Activated CD8-positive, alpha-beta T cell treated with anti-CD3 and anti-CD28 coated beads, Interleukin-2, amount 10 ng/mL, durations not matched to agents 7 days and 5 days (primary cell): ENCODE results near the gene SECISBP2L. TPM values are rescaled to one million over a fixed set of nuclear protein-coding genes. Genes with fewer than 3 reads are reported as not detected.

ENCODE experiments used
- ATAC-seq: fragments of 150-1000 bp; cut with Tn5 transposase; one replicate; pipeline ENCODE4 v1.10.0; 2021; ENCODE audit warnings: moderate library complexity
- CTCF ChIA-PET: fragments of 350-600 bp; sonication (Branson Sonifier 250); formaldehyde crosslinking; loops from one replicate; lab custom pipeline; 2021; ENCODE audit warnings: antibody characterized with exemption; lab: Charles Lee
- POLR2A ChIA-PET: fragments of 350-600 bp; sonication (Branson Sonifier 250); formaldehyde crosslinking; loops from one replicate; lab custom pipeline; 2021; ENCODE audit warnings: antibody characterized with exemption; lab: Charles Lee
- DNase-seq: peaks from one replicate; pipeline ENCODE4 v3.0.0-alpha.2; 2020
- H3K27ac Mint-ChIP-seq: one replicate; pipeline ENCODE4 v1.8.0; 2021; ENCODE audit warnings: mild to moderate bottlenecking, mixed read lengths
- H3K27me3 Mint-ChIP-seq: one replicate; pipeline ENCODE4 v1.8.0; 2021; ENCODE audit warnings: low read depth, mixed read lengths
- H3K36me3 Mint-ChIP-seq: one replicate; pipeline ENCODE4 v1.8.0; 2021; ENCODE audit warnings: low read depth, mixed read lengths
- H3K4me1 Mint-ChIP-seq: one replicate; pipeline ENCODE4 v1.8.0; 2021; ENCODE audit warnings: low read depth, mixed read lengths
- H3K4me3 Mint-ChIP-seq: one replicate; pipeline ENCODE4 v1.8.0; 2021; ENCODE audit warnings: mild to moderate bottlenecking, mixed read lengths
- H3K9me3 Mint-ChIP-seq: one replicate; pipeline ENCODE4 v1.8.0; 2022; ENCODE audit warnings: mixed read lengths; ENCODE audit not compliant: insufficient read depth
- total RNA-seq, 2 experiments: library from RNA; stranded (reverse); gene quantifications; one replicate each; pipeline ENCODE4 v1.2.3, GENCODE V29; 2021

SECISBP2L gene
- total RNA-seq, 2 experiments from 2014 or later, result 28.3 to 29.2 TPM

DNA sequence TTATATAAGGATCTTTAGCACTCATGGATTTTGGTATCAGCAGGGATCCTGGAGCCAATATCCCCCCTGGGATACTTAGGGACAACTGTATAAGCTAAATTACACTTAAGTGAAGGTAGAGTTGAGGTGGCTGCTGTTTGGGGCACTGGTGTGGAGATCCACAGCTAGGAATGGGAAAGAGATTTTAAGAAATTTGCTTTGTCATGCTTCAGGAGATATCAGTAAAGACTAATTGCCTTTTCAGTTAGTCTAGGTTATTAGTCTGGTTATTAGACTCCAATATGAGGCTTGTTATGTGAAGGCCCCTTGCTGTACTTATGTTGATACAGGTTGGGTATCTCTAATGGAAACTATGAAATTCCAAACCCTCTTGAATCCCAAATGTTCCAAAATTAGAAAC lies 1.2 kb upstream of the SECISBP2L start:
- Mint-ChIP-seq H3K9me3 (no peaks in the 10 kb centered on the region), H3K4me3 (no peak overlapping the region), H3K27me3 (no peaks in the 10 kb centered on the region), H3K27ac (no peak overlapping the region), H3K4me1 (peaks cover 19% of the 10 kb centered on the region), H3K36me3 (no peaks in the 10 kb centered on the region)
- ChIA-PET POLR2A (interaction anchor here (1.1 to 2.0 kb wide), 2 partner anchors 82 to 169 kb away, joined by 3 to 17 read pairs; partner anchors contain the start of gene EID1), CTCF (interaction anchor here (0.8 to 3.4 kb wide), 7 partner anchors 9 to 424 kb away, joined by 3 to 15 read pairs (median 5); partner anchors contain the start of gene EID1)
- ATAC-seq, result no peak
- no peak for DNase-seq

GRCh38 chr15:49045751-49046219 lies 461 bp downstream of the SECISBP2L start:
- CTCF ChIA-PET, result interaction anchor here (0.9 to 3.4 kb wide), 10 partner anchors 11 to 426 kb away, joined by 3 to 15 read pairs (median 6); partner anchors contain the start of gene EID1
- peak; percentile 16 for ATAC-seq
- Mint-ChIP-seq H3K9me3 (no peaks in the 10 kb centered on the region), H3K4me1 (peaks cover 24% of the 10 kb centered on the region), H3K27ac (peak overlapping the region; percentile 84), H3K36me3 (no peaks in the 10 kb centered on the region), H3K27me3 (no peaks in the 10 kb centered on the region), H3K4me3 (peak overlapping the region; percentile 94)
- POLR2A ChIA-PET, result interaction anchor here (0.6 to 2.2 kb wide), 5 partner anchors 83 to 446 kb away, joined by 3 to 17 read pairs (median 4); partner anchors contain the start of genes COPS2 and EID1
- DNase-seq, result no peak

GRCh38 chr15:49044766-49045606 lies 1.3 kb downstream of the SECISBP2L start:
- Mint-ChIP-seq H3K27me3 (no peaks in the 10 kb centered on the region), H3K4me1 (peaks cover 24% of the 10 kb centered on the region), H3K9me3 (no peaks in the 10 kb centered on the region), H3K36me3 (no peaks in the 10 kb centered on the region), H3K4me3 (peak overlapping the region; percentile 94), H3K27ac (peak overlapping the region; percentile 84)
- CTCF ChIA-PET, result interaction anchor here (0.9 to 3.4 kb wide), 6 partner anchors 24 to 427 kb away, joined by 3 to 15 read pairs (median 7); partner anchors contain the start of gene EID1
- DNase-seq, result no peak
- ATAC-seq, result no peak
- POLR2A ChIA-PET, result interaction anchor here (1.5 to 2.2 kb wide), 2 partner anchors 109 to 111 kb away, joined by 4 to 8 read pairs; partner anchors contain the start of gene COPS2

- H3K27me3 Mint-ChIP-seq, result no peaks in the 10 kb centered on the region
- H3K36me3 Mint-ChIP-seq, result no peaks in the 10 kb centered on the region
- H3K27ac Mint-ChIP-seq, result no peak overlapping the region
- no peak overlapping the region for H3K4me3 Mint-ChIP-seq
- peaks cover 26% of the 10 kb centered on the region for H3K4me1 Mint-ChIP-seq
- ATAC-seq, result no peak
- POLR2A ChIA-PET, result no interaction called here
- DNase-seq, result no peak
- CTCF ChIA-PET, result interaction anchor here (3.4 kb wide), 1 partner anchor 68 kb away, joined by 15 read pairs; no protein-coding TSS in a partner anchor
- no peaks in the 10 kb centered on the region for H3K9me3 Mint-ChIP-seq
These were observed 2.2 kb downstream of the SECISBP2L start for GRCh38 chr15:49044002-49044401.

DNA sequence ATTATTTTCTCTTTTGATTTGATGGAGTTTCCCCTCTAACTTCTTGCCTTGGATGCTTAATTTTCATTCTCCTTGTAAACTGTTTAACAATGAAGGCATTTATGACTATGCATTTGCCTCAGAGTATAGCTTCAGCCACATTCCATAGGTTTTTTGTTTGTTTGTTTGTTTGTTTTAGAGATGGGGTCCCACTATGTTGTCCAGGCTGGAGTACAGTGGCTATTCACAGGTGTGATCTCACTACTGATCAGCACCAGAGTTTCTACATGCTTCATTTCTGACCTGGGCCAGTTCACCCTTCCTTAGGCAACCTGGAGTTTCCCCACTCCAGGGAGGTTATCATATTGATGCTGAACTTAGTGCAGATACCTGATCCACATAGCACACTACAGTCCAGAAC lies 4.1 kb downstream of the SECISBP2L start:
- H3K4me3 Mint-ChIP-seq, result no peak overlapping the region
- H3K4me1 Mint-ChIP-seq, result peaks cover 26% of the 10 kb centered on the region
- no peaks in the 10 kb centered on the region for H3K9me3 Mint-ChIP-seq
- ChIA-PET POLR2A (interaction anchor here (0.8 kb wide), 1 partner anchor 27 kb away, joined by 3 read pairs; no protein-coding TSS in a partner anchor), CTCF (interaction anchor here (0.8 kb wide), 1 partner anchor 181 kb away, joined by 3 read pairs; no protein-coding TSS in a partner anchor)
- no peak overlapping the region for H3K27ac Mint-ChIP-seq
- peaks cover 1% of the 10 kb centered on the region for H3K36me3 Mint-ChIP-seq
- ATAC-seq (no peak), DNase-seq (no peak)
- H3K27me3 Mint-ChIP-seq, result no peaks in the 10 kb centered on the region

GRCh38 chr15:49041426-49041825 lies 4.8 kb downstream of the SECISBP2L start:
- ATAC-seq (no peak), DNase-seq (no peak)
- POLR2A ChIA-PET, result interaction anchor here (0.8 kb wide), 1 partner anchor 27 kb away, joined by 3 read pairs; no protein-coding TSS in a partner anchor
- Mint-ChIP-seq H3K36me3 (peaks cover 7% of the 10 kb centered on the region), H3K4me3 (no peak overlapping the region), H3K4me1 (peaks cover 23% of the 10 kb centered on the region), H3K27me3 (no peaks in the 10 kb centered on the region), H3K27ac (no peak overlapping the region), H3K9me3 (no peaks in the 10 kb centered on the region)
- CTCF ChIA-PET, result interaction anchor here (0.8 kb wide), 1 partner anchor 66 kb away, joined by 3 read pairs; no protein-coding TSS in a partner anchor

GRCh38 chr15:49040151-49040550 lies 6.1 kb downstream of the SECISBP2L start:
- POLR2A ChIA-PET, result no interaction called here
- no peaks in the 10 kb centered on the region for H3K27me3 Mint-ChIP-seq
- peaks cover 12% of the 10 kb centered on the region for H3K36me3 Mint-ChIP-seq

DNA sequence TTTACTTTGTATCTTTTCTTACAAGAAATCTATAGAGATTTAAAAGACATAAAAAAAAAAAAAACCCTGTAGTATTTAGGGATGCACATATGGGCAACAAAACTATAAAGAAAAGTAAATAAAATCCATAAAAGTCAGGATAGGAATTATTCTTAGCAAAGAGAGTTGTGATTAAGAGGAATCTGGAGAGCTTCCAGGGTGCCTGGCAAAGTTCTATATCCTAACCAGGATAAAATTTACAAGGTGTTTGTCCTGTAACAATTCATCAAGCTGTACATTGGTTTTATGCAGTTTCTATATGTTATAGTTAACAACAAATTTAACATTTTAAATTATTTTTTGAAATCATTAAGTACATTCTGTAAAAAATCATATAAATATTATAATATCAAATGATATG lies 7.9 kb downstream of the SECISBP2L start:
- peaks cover 12% of the 10 kb centered on the region for H3K36me3 Mint-ChIP-seq
- H3K27ac Mint-ChIP-seq, result no peak overlapping the region
- H3K27me3 Mint-ChIP-seq, result no peaks in the 10 kb centered on the region
- no peak overlapping the region for H3K4me3 Mint-ChIP-seq
- ATAC-seq, result no peak
- H3K4me1 Mint-ChIP-seq, result peaks cover 11% of the 10 kb centered on the region
- DNase-seq, result no peak
- CTCF ChIA-PET, result interaction anchor here (2.5 kb wide), 1 partner anchor 63 kb away, joined by 13 read pairs; no protein-coding TSS in a partner anchor
- POLR2A ChIA-PET, result no interaction called here
- no peaks in the 10 kb centered on the region for H3K9me3 Mint-ChIP-seq

More at GRCh38 chr15:49040151-49040550, 6.1 kb downstream of the SECISBP2L start:
- Mint-ChIP-seq H3K9me3 (no peaks in the 10 kb centered on the region), H3K4me1 (peaks cover 20% of the 10 kb centered on the region), H3K27ac (no peak overlapping the region), H3K4me3 (no peak overlapping the region)
- ATAC-seq (no peak), DNase-seq (no peak)
- CTCF ChIA-PET, result interaction anchor here (2.5 kb wide), 1 partner anchor 64 kb away, joined by 13 read pairs; no protein-coding TSS in a partner anchor

DNA sequence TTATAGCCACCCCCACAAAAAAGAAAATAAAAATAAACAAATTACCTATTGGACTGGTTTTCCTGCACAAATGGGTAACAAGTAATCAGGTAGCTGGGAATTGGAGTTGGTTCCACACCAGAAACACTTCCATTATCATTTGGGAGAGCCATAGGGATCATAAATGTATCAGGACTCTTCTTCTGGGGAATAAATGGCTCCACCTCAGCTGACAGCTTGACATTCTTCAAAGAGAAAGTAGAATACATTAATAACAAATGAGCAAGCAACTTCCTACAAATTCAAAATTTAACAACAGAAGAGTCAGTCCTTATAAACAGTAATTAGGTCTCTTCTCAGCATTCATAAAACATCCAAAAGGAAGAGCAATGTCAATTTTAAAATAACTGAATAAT lies 8.7 kb downstream of the SECISBP2L start:
- POLR2A ChIA-PET, result no interaction called here
- H3K36me3 Mint-ChIP-seq, result peaks cover 16% of the 10 kb centered on the region

GRCh38 chr15:49036650-49037545 lies 9.3 kb downstream of the SECISBP2L start:
- Mint-ChIP-seq H3K27ac (no peak overlapping the region), H3K4me3 (no peak overlapping the region), H3K27me3 (no peaks in the 10 kb centered on the region), H3K4me1 (peaks cover 11% of the 10 kb centered on the region), H3K36me3 (peaks cover 18% of the 10 kb centered on the region), H3K9me3 (no peaks in the 10 kb centered on the region)
- ChIA-PET POLR2A (no interaction called here), CTCF (no interaction called here)
- peak; percentile 68 for ATAC-seq
- DNase-seq, result no peak

More for the DNA sequence above, 8.7 kb downstream of the SECISBP2L start:
- DNase-seq, result no peak
- Mint-ChIP-seq H3K4me3 (no peak overlapping the region), H3K27me3 (no peaks in the 10 kb centered on the region), H3K4me1 (peaks cover 11% of the 10 kb centered on the region), H3K27ac (no peak overlapping the region), H3K9me3 (no peaks in the 10 kb centered on the region)
- CTCF ChIA-PET, result no interaction called here
- ATAC-seq, result no peak

DNA sequence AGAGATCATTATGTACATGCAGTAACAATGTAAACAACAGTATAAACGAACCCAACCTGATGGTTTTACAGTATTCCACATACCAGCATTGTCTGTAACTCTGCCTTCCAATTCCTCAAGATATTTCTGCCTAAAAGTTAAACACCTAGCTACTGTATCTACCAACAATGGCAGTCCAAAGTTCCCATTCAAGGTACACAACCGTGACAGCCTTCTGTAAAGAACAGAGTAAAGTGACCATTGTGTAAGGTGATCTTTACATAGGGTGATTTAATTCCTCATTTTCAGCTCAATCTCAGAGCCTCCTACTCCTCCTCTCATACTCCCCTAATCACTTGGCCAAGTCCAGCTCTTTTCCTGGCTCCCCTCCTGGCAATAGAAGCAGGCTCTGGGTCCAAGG lies 10.4 kb downstream of the SECISBP2L start:
- ChIA-PET POLR2A (no interaction called here), CTCF (no interaction called here)
- Mint-ChIP-seq H3K9me3 (no peaks in the 10 kb centered on the region), H3K4me1 (peaks cover 6% of the 10 kb centered on the region), H3K27me3 (no peaks in the 10 kb centered on the region), H3K36me3 (peaks cover 18% of the 10 kb centered on the region), H3K27ac (no peak overlapping the region), H3K4me3 (no peak overlapping the region)
- ATAC-seq, result no peak
- no peak for DNase-seq
